GM12878 (cell line): Measurements from ENCODE around the gene LONRF3. TPM values are rescaled to one million over a fixed set of nuclear protein-coding genes. Genes with fewer than 3 reads are reported as not detected.

ENCODE experiments used
- ATAC-seq: fragments of 200-7000 bp; cut with Tn5 transposase; 3 replicates; pipeline ENCODE4 v1.9.1; 2020; ENCODE audit warnings: mild to moderate bottlenecking, moderate library complexity
- BruUV-seq: library from RNA; stranded (reverse); fragments of 400-500 nt; replicated peaks from 2 replicates; lab custom pipeline; 2021; lab: Mats Ljungman, UMichigan
- CTCF ChIA-PET: fragments of 300-600 bp; sonication (Branson Sonifier 250); formaldehyde crosslinking; extraction: SDS; loops from one replicate; lab custom pipeline; 2021; ENCODE audit warnings: inconsistent platforms; lab: Yijun Ruan, JAX
- POLR2A ChIA-PET: fragments of 350-600 bp; formaldehyde crosslinking; extraction: SDS; loops from one replicate; lab custom pipeline; 2021; ENCODE audit warnings: inconsistent platforms; lab: Charles Lee
- RAD21 ChIA-PET: fragments of 300-600 bp; sonication (Branson Sonifier 250); formaldehyde crosslinking; loops from one replicate; lab custom pipeline; 2023; ENCODE audit warnings: antibody characterized with exemption; ENCODE audit not compliant: unreplicated experiment; lab: Charles Lee
- SMC1A ChIA-PET: fragments of 300-600 bp; sonication (Branson Sonifier 250); formaldehyde crosslinking; loops from one replicate; lab custom pipeline; 2023; ENCODE audit not compliant: unreplicated experiment, uncharacterized antibody; lab: Charles Lee
- DNase-seq: peaks from one replicate; pipeline ENCODE4 v3.0.0-alpha.2; 2011; ENCODE audit warnings: low read depth, low spot score
- FAIRE-seq: peaks from 3 replicates; lab custom pipeline; 2011; peaks lifted over from hg19 to GRCh38; lab: Jason Lieb, UNC
- H2AFZ ChIP-seq: 2 replicates; pipeline ENCODE4 v1.6.0; 2011; ENCODE audit warnings: low read depth, low read length, control low read depth; ENCODE audit not compliant: control insufficient read depth
- H3K27ac ChIP-seq: 2 replicates; pipeline ENCODE4 v1.5.1; 2011; ENCODE audit warnings: control low read depth; ENCODE audit not compliant: control insufficient read depth, insufficient read depth
- H3K27me3 ChIP-seq, 2 experiments: replicated peaks in 1 of 2; 2 replicates each; pipeline versions ENCODE4 v1.6.0 to v1.6.1; 2011; ENCODE audit warnings: low read length in 1 of 2; ENCODE audit not compliant: control insufficient read depth in 2 of 2, insufficient read depth in 2 of 2
- H3K36me3 ChIP-seq, 2 experiments: 2 replicates each; pipeline ENCODE4 v1.5.1; 2011; ENCODE audit warnings: low read length in 1 of 2; ENCODE audit not compliant: control insufficient read depth in 2 of 2, insufficient read depth in 2 of 2
- H3K4me1 ChIP-seq: 2 replicates; pipeline ENCODE4 v1.6.1; 2011; ENCODE audit warnings: mild to moderate bottlenecking, low read length, moderate library complexity, mixed read lengths; ENCODE audit not compliant: control insufficient read depth, insufficient read depth
- H3K4me2 ChIP-seq: 2 replicates; pipeline ENCODE4 v1.6.0; 2011; ENCODE audit warnings: control low read depth; ENCODE audit not compliant: control insufficient read depth, insufficient read depth
- H3K4me3 ChIP-seq: fragments of 200-600 bp; sonication (generic); 2 replicates; pipeline ENCODE4 v1.5.1; 2016
- H3K79me2 ChIP-seq: 2 replicates; pipeline ENCODE4 v1.6.0; 2011; ENCODE audit warnings: low read length; ENCODE audit not compliant: control insufficient read depth, insufficient read depth
- H3K9ac ChIP-seq: 2 replicates; pipeline ENCODE4 v1.8.0; 2011; ENCODE audit warnings: low read length, control low read depth, mixed read lengths; ENCODE audit not compliant: control insufficient read depth, insufficient read depth
- H3K9me3 ChIP-seq: replicated peaks from 3 replicates; pipeline ENCODE4 v1.5.1; 2011; ENCODE audit warnings: mild to moderate bottlenecking, low read length; ENCODE audit not compliant: control insufficient read depth, insufficient read depth
- H4K20me1 ChIP-seq: 2 replicates; pipeline ENCODE4 v1.6.0; 2011; ENCODE audit not compliant: control insufficient read depth, insufficient read depth
- BCL11A ChIP-seq: IDR thresholded peaks from 2 replicates; pipeline ENCODE4 v1.6.1; 2011; ENCODE audit warnings: low read depth, low read length
- BHLHE40 ChIP-seq, 2 experiments: fragments of 450-650 bp in 1 of 2; IDR thresholded peaks; 2 replicates each; pipeline ENCODE4 v1.6.1; 2011 to 2017; ENCODE audit warnings: low read depth in 2 of 2, borderline replicate concordance in 1 of 2, improper control_type of control experiment in 1 of 2, low read length in 1 of 2, mild to moderate bottlenecking in 1 of 2
- IRF5 ChIP-seq: fragments of 450-650 bp; IDR thresholded peaks from 2 replicates; pipeline ENCODE4 v1.6.1; 2017; ENCODE audit warnings: borderline replicate concordance
- MEF2B ChIP-seq: fragments of 450-650 bp; IDR thresholded peaks from 2 replicates; pipeline ENCODE4 v1.6.1; 2018; ENCODE audit warnings: mild to moderate bottlenecking, moderate library complexity; ENCODE audit not compliant: partially characterized antibody, poor library complexity, severe bottlenecking
- NR2C2 ChIP-seq: IDR thresholded peaks from 2 replicates; pipeline ENCODE4 v1.6.1; 2011; ENCODE audit warnings: borderline replicate concordance, low read depth; ENCODE audit not compliant: control insufficient read depth, insufficient read length
- PML ChIP-seq: IDR thresholded peaks from 2 replicates; pipeline ENCODE4 v1.6.1; 2012; ENCODE audit warnings: low read length, inconsistent platforms
- PRDM15 ChIP-seq: fragments of 450-650 bp; formaldehyde crosslinking; IDR thresholded peaks from 2 replicates; pipeline ENCODE4 v1.4.0; 2020; ENCODE audit warnings: mild to moderate bottlenecking, moderate library complexity
- RAD21 ChIP-seq: IDR thresholded peaks from 2 replicates; pipeline ENCODE4 v1.6.1; 2011; ENCODE audit warnings: mild to moderate bottlenecking, low read depth, low read length, moderate library complexity; ENCODE audit not compliant: insufficient read depth
- RAD51 ChIP-seq: fragments of 450-650 bp; IDR thresholded peaks from 2 replicates; pipeline ENCODE4 v1.6.1; 2016; ENCODE audit warnings: moderate library complexity, mild to moderate bottlenecking, inconsistent platforms
- RB1 ChIP-seq: fragments of 450-650 bp; formaldehyde crosslinking; IDR thresholded peaks from 2 replicates; pipeline ENCODE4 v1.6.1; 2017; ENCODE audit warnings: mild to moderate bottlenecking, borderline replicate concordance
- SMAD1 ChIP-seq: fragments of 450-650 bp; IDR thresholded peaks from 2 replicates; pipeline ENCODE4 v1.6.1; 2018; ENCODE audit warnings: mild to moderate bottlenecking, low read depth; ENCODE audit not compliant: partially characterized antibody
- STAT1 ChIP-seq: fragments of 450-650 bp; conservative IDR thresholded peaks from 2 replicates; pipeline ENCODE4 v1.6.1; 2014; ENCODE audit warnings: antibody characterized with exemption, mild to moderate bottlenecking
- WGBS: methylation state at CpG from one replicate; pipeline ENCODE4 v1.1.6; 2016; ENCODE audit warnings: low lambda C conversion rate; ENCODE audit not compliant: insufficient replicate concordance, insufficient coverage; ENCODE audit errors: missing lambda C conversion rate; 5-methylcytosine and 5-hydroxymethylcytosine counted together
- in situ Hi-C: fragments of 300-500 bp; cut with MboI; formaldehyde crosslinking; loops from 9 replicates; pipeline ENCODE4 v1.14.3; 2018; ENCODE audit warnings: mixed read lengths
- intact Hi-C: fragments of 100-400 bp; cut with micrococcal nuclease; formaldehyde crosslinking; loops from one replicate; pipeline ENCODE4 v1.14.2; 2022; ENCODE audit not compliant: unreplicated experiment
- polyA plus RNA-seq, 11 experiments: library from polyadenylated mRNA; depleted of rRNA in 4 of 11; unstranded in 6 of 11; stranded (reverse) in 5 of 11; fragments of >200 nt; fragmentation: Nextera tagmentation in 4 of 11; fragmentation: Illumina TruSeq in 1 of 11; extraction: Ambion mirVana in 4 of 11; extraction: Trizol in 1 of 11; gene quantifications; 1 replicate in 1 of 11; 2 replicates in 10 of 11; pipeline versions ENCODE4 v1.2.1 to v1.2.3, GENCODE V29; 2011 to 2016; ENCODE audit warnings: inconsistent platforms in 2 of 11, missing spikeins in 2 of 11, low read depth in 1 of 11
- total RNA-seq, 4 experiments: library from RNA; depleted of rRNA in 3 of 4; stranded (reverse); fragments of >200 nt in 3 of 4; fragmentation: Illumina TruSeq in 1 of 4; extraction: Trizol in 1 of 4; gene quantifications; 2 replicates each; pipeline versions ENCODE4 v1.2.1 to v1.2.3, GENCODE V29; 2013 to 2021

LONRF3 gene
- total and polyA plus RNA-seq, 10 of the 15 experiments (the other 5 are each of a cell fraction or from before 2014, with no cell fraction given), result 0.05 to 0.23 (median 0.09) TPM; not detected in 3

GRCh38 chrX:118928151-118928550, 46.3 kb upstream of the LONRF3 start:
- Histone ChIP-seq H4K20me1 (no peaks in the 10 kb centered on the region), H3K9me3 (no peaks in the 10 kb centered on the region), H3K36me3 (no peaks in the 10 kb centered on the region), H3K4me1 (no peaks in the 10 kb centered on the region), H3K4me2 (no peak overlapping the region), H2AFZ (no peak overlapping the region), H3K79me2 (no peaks in the 10 kb centered on the region), H3K9ac (no peak overlapping the region), H3K4me3 (no peak overlapping the region), H3K27ac (no peak overlapping the region), H3K27me3 (no peaks in the 10 kb centered on the region)
- RAD21 ChIA-PET, result no interaction called here
- FAIRE-seq (no peak), ATAC-seq (no peak), DNase-seq (no peak)
- intact Hi-C loops, result loop anchor here (10.0 kb wide), 1 partner anchor 63 kb away; no protein-coding TSS in a partner anchor
- CTCF ChIA-PET, result no interaction called here
- BruUV-seq, result no TSS peak
- SMC1A ChIA-PET, result no interaction called here
- POLR2A ChIA-PET, result no interaction called here
- TF ChIP-seq PRDM15 (CRISPR knock-in tag) (no peak), BCL11A (no peak), RAD51 (no peak), PML (no peak), RB1 (no peak), NR2C2 (no peak), RAD21 (no peak), IRF5 (no peak), SMAD1 (no peak), BHLHE40 (IDR thresholded peaks at IDR 0.05; ENCODE audit: borderline replicate concordance in 1 of 2, low read depth in 2 of 2, low read length in 1 of 2) (no peak), STAT1 (no peak), MEF2B (no peak)
- WGBS, result 17% methylated on average over 2 of the region's 2 CpGs
- in situ Hi-C loops, result no loop called here
